Measurements from ENCODE around the gene KIAA1217.

KIAA1217 gene

DNA sequence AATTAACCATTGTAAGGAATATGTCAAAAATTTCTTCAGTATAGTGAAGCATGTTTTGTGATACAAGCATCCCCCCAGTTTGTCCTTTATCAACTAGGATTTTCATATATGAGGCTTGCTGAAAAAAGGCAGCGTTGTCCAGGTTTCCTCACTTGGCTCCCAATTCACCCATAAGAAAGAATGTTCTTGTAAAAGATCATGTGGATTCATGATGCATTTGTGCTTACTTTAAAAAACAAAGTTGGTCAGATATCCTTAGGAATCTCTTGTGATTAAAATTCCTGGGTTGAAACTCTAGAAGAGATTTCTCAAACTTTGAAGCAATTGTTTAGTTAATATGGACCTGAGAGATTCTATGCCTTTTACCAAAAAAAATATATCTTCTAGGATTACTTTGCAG, 181.8 kb downstream of the KIAA1217 start:
- no peak for TF ChIP-seq EZH2phosphoT487 (IDR thresholded peaks at IDR 0.05; ENCODE audit: borderline replicate concordance, low read length)
- TF ChIP-seq, protein P1, sequence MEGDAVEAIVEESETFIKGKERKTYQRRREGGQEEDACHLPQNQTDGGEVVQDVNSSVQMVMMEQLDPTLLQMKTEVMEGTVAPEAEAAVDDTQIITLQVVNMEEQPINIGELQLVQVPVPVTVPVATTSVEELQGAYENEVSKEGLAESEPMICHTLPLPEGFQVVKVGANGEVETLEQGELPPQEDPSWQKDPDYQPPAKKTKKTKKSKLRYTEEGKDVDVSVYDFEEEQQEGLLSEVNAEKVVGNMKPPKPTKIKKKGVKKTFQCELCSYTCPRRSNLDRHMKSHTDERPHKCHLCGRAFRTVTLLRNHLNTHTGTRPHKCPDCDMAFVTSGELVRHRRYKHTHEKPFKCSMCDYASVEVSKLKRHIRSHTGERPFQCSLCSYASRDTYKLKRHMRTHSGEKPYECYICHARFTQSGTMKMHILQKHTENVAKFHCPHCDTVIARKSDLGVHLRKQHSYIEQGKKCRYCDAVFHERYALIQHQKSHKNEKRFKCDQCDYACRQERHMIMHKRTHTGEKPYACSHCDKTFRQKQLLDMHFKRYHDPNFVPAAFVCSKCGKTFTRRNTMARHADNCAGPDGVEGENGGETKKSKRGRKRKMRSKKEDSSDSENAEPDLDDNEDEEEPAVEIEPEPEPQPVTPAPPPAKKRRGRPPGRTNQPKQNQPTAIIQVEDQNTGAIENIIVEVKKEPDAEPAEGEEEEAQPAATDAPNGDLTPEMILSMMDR (IDR thresholded peaks at IDR 0.05; ENCODE audit: low read depth, low read length, poor library complexity, severe bottlenecking): no peak
- H3K4me3 ChIP-seq (ENCODE audit: low read length): no peak overlapping the region
- H3K9me3 ChIP-seq (ENCODE audit: control insufficient read depth, insufficient read depth, low read length): no peaks in the 10 kb centered on the region
- H3K4me2 ChIP-seq (ENCODE audit: low read length): no peak overlapping the region
- H3K27me3 ChIP-seq (ENCODE audit: control insufficient read depth, low read length): no peaks in the 10 kb centered on the region
- no peaks in the 10 kb centered on the region for H3F3A ChIP-seq (ENCODE audit: control insufficient read depth, insufficient read depth)
- no peaks in the 10 kb centered on the region for H3K9me2 ChIP-seq (replicated peaks; ENCODE audit: control insufficient read depth, low read length)
- H3K4me1 ChIP-seq (ENCODE audit: control insufficient read depth, low read length): peaks cover 13% of the 10 kb centered on the region
- H3K27ac ChIP-seq (ENCODE audit: low read depth, low read length): no peak overlapping the region
- no peaks in the 10 kb centered on the region for H4K20me1 ChIP-seq (ENCODE audit: control insufficient read depth, insufficient read depth, low read depth, low read length)
- no peaks in the 10 kb centered on the region for H3K79me2 ChIP-seq (ENCODE audit: control insufficient read depth, low read length)
- no peaks in the 10 kb centered on the region for H3K36me3 ChIP-seq (ENCODE audit: control insufficient read depth, low read length)

DNA sequence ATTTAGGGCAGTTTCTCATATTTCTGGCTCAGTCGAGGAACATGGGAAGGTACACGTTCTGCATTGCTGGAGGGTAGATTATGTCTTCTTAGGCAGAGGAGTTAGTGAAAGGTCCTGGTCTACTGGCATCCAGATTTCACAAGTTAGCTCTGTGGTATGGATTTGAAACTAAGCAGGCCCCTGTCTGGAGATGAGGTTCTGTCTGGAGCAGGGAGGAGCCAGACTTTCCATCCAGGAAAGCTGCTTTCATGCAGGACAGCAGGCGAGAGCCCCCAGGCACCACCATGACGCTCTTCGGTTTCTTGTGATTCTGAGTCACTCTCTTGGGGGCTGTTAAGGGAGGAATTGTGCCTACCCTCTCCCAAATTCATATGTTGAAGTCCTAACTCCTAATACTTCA, 184.3 kb downstream of the KIAA1217 start:
- Histone ChIP-seq H3K4me1 (ENCODE audit: control insufficient read depth, low read length) (no peaks in the 10 kb centered on the region), H3K27me3 (ENCODE audit: control insufficient read depth, low read length) (no peaks in the 10 kb centered on the region), H3K4me3 (ENCODE audit: low read length) (no peak overlapping the region), H4K20me1 (ENCODE audit: control insufficient read depth, insufficient read depth, low read depth, low read length) (no peaks in the 10 kb centered on the region), H3K9me2 (replicated peaks; ENCODE audit: control insufficient read depth, low read length) (no peaks in the 10 kb centered on the region), H3F3A (ENCODE audit: control insufficient read depth, insufficient read depth) (no peaks in the 10 kb centered on the region), H3K79me2 (ENCODE audit: control insufficient read depth, low read length) (no peaks in the 10 kb centered on the region), H3K9me3 (ENCODE audit: control insufficient read depth, insufficient read depth, low read length) (no peaks in the 10 kb centered on the region), H3K27ac (ENCODE audit: low read depth, low read length) (no peak overlapping the region), H3K4me2 (ENCODE audit: low read length) (no peak overlapping the region), H3K36me3 (ENCODE audit: control insufficient read depth, low read length) (no peaks in the 10 kb centered on the region)
- TF ChIP-seq, protein P1 (IDR thresholded peaks at IDR 0.05; ENCODE audit: low read depth, low read length, poor library complexity, severe bottlenecking): no peak
- no peak for TF ChIP-seq EZH2phosphoT487 (IDR thresholded peaks at IDR 0.05; ENCODE audit: borderline replicate concordance, low read length)

DNA sequence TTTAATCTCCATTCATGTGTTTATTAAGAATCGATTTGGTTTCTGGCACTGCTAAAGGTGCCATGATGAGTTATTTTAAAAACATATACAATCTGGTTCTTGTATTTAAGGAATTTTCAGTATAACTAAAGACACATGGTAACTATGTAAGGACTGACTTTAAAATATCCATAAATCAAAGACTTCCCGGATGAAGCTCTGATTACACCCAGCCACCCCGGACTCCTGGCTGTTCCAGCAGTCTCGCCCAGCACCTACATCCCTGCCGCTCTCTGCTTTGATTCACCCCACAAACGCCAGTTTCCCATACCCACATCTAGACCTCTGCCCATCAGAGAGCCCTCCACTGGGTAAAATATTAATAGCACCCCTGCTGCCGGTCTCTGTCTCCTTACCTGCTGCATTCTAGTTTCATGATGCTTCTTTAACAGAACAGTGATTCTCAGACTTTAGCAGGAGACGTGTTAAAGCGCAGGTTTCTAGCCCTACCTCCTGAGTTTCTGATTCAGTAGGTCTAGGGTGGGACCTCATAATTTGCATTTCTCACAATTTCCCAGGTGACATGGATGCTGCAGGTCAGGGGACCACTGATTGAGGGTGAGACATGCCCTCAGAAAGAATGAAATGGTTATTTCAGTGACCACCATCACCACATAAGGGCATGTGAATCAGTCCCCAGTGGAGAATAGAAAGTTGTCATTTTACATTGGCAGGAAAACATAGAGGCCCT, 185.7 kb downstream of the KIAA1217 start:
- Histone ChIP-seq H3K9me3 (ENCODE audit: control insufficient read depth, insufficient read depth, low read length) (no peaks in the 10 kb centered on the region), H3K9me2 (replicated peaks; ENCODE audit: control insufficient read depth, low read length) (no peaks in the 10 kb centered on the region), H3K4me3 (ENCODE audit: low read length) (no peak overlapping the region), H3K79me2 (ENCODE audit: control insufficient read depth, low read length) (no peaks in the 10 kb centered on the region), H3K4me2 (ENCODE audit: low read length) (no peak overlapping the region), H4K20me1 (ENCODE audit: control insufficient read depth, insufficient read depth, low read depth, low read length) (no peaks in the 10 kb centered on the region), H3K36me3 (ENCODE audit: control insufficient read depth, low read length) (no peaks in the 10 kb centered on the region), H3F3A (ENCODE audit: control insufficient read depth, insufficient read depth) (no peaks in the 10 kb centered on the region), H3K27ac (ENCODE audit: low read depth, low read length) (no peak overlapping the region), H3K27me3 (ENCODE audit: control insufficient read depth, low read length) (no peaks in the 10 kb centered on the region), H3K4me1 (ENCODE audit: control insufficient read depth, low read length) (no peaks in the 10 kb centered on the region)
- no peak for TF ChIP-seq EZH2phosphoT487 (IDR thresholded peaks at IDR 0.05; ENCODE audit: borderline replicate concordance, low read length)
- TF ChIP-seq, protein P1 (IDR thresholded peaks at IDR 0.05; ENCODE audit: low read depth, low read length, poor library complexity, severe bottlenecking): no peak
